ENCODE measurements around the gene CES4A.
"Not testable (repeated sequence)": the region's sequence is repeated elsewhere in the genome, so short reads cannot be mapped to it uniquely, and the experiment has no call there.

The CES4A gene

GRCh38 chr16:66988197-66988788 lies at the start of gene CES4A:
TSS of gene CES4A (plus strand) at chr16:66988589. CDS start at chr16:66988773, 184 bp downstream.
- no peak for DNase-seq

GRCh38 chr16:66939366-66939765 lies 49.0 kb upstream of the CES4A start:
- no peak for DNase-seq

GRCh38 chr16:66940236-66940635 lies 48.2 kb upstream of the CES4A start:
- DNase-seq = no peak

DNA sequence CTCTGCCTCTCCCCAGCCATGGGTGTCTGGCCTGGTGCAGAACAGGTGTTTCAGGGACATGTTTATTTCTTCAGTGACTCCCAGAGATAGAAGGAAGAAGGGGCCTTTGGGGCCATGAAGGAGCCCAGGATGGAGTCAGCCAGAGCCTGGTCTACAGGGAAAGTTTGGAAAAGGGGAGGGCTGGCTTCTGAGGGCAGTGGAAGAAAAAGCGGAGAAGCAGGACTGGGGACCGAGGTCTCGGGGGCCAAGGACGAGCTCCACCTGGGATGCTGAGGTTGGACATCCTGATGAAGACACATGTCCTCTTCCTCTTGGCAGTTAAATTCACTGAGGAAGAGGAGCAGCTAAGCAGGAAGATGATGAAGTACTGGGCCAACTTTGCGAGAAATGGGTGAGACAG lies 45.4 kb upstream of the CES4A start:
- no peak for DNase-seq

DNA sequence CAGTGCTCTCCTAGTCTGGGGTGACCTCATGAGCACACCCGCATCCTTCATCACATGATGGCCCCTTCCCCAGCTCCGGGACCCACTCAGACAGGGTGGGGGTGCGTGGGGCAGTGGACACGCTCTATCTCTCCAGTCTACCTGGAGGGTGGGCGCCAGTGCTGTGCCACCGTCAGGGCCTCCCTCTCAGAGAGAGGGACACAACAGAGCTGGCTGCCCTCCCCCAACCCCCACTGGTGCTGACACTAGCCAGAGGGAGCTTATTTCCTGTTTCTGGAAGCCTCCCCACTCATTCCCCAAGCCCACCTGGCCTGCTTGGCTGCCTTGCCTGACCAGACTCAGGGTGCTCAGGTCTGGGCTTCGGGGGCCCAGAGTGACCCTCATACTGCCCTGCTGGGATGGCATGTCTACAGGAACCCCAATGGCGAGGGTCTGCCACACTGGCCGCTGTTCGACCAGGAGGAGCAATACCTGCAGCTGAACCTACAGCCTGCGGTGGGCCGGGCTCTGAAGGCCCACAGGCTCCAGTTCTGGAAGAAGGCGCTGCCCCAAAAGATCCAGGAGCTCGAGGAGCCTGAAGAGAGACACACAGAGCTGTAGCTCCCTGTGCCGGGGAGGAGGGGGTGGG lies 44.8 kb upstream of the CES4A start:
- no peak for DNase-seq

DNA sequence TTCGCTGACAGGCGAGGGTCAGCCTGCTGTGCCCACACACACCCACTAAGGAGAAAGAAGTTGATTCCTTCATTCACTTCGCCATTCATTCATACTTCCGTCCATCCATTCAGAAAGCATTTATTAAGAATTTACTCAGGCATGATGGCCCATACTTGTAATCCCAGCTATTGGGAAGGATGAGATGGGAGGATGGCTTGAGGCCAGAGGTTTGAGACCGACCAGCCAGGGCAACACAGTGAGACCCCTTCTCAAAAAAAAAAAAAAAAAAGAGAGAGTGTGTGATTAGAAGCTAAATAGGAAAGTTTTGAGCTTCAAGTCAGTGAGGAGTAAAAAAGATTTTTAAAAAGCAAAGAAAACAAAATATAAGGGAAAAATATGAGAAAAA lies 44.3 kb upstream of the CES4A start:
- no peak for DNase-seq

- not testable (repeated sequence) for DNase-seq
These were observed 43.4 kb upstream of the CES4A start for GRCh38 chr16:66944971-66945370.

GRCh38 chr16:66945939-66946338 lies 42.5 kb upstream of the CES4A start:
- no peak for DNase-seq

- no peak for DNase-seq
These were observed 41.8 kb upstream of the CES4A start for GRCh38 chr16:66946541-66946940.

GRCh38 chr16:66946974-66947301 lies 41.5 kb upstream of the CES4A start:
- DNase-seq = no peak

DNA sequence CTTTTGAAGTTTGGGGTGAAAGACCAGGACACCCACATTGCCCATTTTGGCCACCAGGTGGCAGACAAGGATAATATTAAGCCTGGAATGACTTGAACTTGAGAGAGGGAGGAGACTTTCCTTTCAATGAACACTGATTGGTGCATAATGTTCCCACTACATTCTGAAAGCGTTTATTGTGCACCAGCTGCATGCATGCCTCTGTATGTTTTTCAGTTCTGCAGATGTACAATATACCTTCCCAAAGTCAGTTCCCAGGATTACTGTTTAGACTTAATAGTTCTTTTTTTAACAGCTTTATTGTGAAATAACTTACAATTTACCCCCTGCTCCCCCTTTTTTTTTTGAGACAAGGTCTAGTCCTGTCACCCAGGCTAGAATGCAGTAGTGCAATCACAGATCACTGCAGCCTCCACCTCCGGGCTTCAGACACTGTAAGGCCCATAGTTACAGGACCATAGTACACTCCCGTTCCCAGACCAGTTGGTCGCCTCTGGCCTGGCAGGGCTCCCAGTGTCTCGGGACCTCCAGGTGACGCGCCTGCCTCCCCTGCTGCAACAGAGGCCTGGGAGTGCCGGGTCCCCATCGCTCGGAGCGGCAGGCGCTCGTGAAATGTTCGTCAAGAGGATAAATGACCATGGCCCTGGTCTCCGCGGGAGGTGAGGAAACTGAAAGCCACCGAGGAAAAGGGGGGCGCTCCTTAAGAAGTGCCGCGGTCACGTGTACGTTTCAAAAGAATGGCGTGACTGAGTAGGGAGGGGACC lies 40.9 kb upstream of the CES4A start:
- peak; percentile 56 to 82 (median 70) for DNase-seq

GRCh38 chr16:66948134-66948836 lies 40.1 kb upstream of the CES4A start:
- DNase-seq = no peak

GRCh38 chr16:66948837-66949225 lies 39.6 kb upstream of the CES4A start:
- no peak for DNase-seq

- DNase-seq = no peak
These were observed 38.9 kb upstream of the CES4A start for GRCh38 chr16:66949472-66949871.

- DNase-seq = no peak
These were observed 38.0 kb upstream of the CES4A start for GRCh38 chr16:66950437-66950836.

- DNase-seq = no peak
These were observed 37.2 kb upstream of the CES4A start for GRCh38 chr16:66950971-66951790.

GRCh38 chr16:66952430-66953110 lies 35.8 kb upstream of the CES4A start:
- no peak for DNase-seq

DNA sequence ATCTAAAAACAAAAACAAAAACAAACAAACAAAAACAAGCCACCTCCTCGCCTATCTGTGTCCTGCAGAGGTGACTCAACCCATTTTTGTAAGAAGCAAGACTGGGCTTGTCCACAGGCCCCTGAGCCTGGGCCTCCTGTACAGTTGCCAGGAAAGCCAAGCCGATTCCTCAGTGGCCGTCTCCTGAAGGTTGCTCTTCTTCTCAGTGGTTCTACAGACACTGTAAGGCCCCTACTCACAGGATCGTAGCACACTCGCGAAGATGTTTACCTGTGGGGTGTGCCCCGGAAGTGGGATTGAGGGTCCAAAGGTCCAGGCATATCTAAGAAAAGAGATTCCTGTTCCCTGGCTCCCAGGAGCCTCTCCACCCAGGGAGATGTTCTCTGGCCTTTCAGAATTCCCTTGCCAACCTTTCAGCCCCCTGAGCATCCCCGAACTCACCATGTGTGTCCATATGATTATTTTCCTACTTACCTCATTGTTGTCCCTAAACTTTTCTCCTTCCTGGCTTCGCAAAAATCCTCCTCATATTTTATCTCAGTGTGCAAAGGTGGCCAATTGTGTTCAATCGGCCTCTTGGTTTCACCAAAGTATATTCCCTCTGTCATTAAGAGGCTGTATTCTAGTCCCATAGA lies 34.8 kb upstream of the CES4A start:
- no peak for DNase-seq

- peak; percentile 47 to 65 (median 59) for DNase-seq
These were observed 34.2 kb upstream of the CES4A start for GRCh38 chr16:66954097-66954659.

GRCh38 chr16:66955363-66956153 lies 32.8 kb upstream of the CES4A start:
- not testable (repeated sequence) for DNase-seq

DNA sequence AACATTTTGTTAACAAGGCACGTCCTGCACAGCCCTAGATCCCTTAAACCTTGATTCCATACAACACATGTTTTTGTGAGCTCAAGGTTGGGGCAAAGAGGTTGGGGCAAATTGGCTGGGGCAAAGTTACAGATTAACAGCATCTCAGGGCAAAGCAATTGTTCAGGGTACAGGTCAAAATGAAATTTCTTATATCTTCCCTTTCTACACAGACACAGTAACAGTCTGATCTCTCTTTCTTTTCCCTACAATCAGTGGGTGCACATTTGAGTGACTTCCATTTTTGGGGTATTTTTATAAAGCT lies 32.3 kb upstream of the CES4A start:
- DNase-seq = not testable (repeated sequence)

All from activated CD4-positive, CD25-positive, alpha-beta regulatory T cell (primary cell).